Measurements from ENCODE around the gene NIPSNAP2.

The NIPSNAP2 gene

DNA sequence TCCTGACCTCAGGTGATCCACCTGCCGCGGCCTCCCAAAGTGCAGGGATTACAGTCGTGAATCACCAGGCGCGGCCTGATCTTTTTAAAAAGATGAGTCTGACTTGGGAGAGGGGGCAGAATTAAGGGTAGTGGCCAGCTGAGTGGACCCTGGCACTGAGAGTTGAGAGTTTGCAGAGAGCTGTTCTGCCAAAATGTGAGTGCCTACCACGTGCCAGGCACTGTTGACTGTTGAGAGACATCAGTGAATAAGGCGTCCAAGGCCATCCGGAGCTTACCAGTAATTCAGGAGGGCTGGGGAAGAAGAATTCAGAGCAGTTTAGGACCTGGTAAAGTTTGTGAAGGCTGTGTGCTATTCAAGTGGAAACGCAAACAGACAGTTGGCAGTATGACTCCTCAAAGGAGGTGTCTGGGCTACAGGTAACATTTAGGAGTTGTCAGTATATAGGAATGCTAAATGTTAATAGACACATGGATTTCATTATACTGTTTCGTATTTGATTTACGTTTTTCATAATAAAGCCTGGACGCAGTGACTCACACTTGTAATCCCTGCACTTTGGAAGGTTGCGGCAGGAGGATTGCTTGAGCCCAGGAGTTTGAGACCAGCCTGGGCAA lies 1.5 kb downstream of the NIPSNAP2 start:
- H3K9me3 Mint-ChIP-seq, result no peaks in the 10 kb centered on the region
- H3K27ac Mint-ChIP-seq, result peak overlapping the region; percentile 79
- no peaks in the 10 kb centered on the region for H3K27me3 Mint-ChIP-seq
- H3K36me3 Mint-ChIP-seq, result peaks cover 18% of the 10 kb centered on the region
- peak overlapping the region; percentile 41 for H3K4me3 Mint-ChIP-seq
- no peak for ATAC-seq
- peaks cover 60% of the 10 kb centered on the region for H3K4me1 Mint-ChIP-seq

GRCh38 chr7:55966851-55967250 lies 2.5 kb downstream of the NIPSNAP2 start:
- Mint-ChIP-seq H3K9me3 (no peaks in the 10 kb centered on the region), H3K36me3 (peaks cover 18% of the 10 kb centered on the region), H3K4me3 (no peak overlapping the region), H3K4me1 (peaks cover 65% of the 10 kb centered on the region), H3K27ac (no peak overlapping the region), H3K27me3 (no peaks in the 10 kb centered on the region)
- no peak for ATAC-seq

DNA sequence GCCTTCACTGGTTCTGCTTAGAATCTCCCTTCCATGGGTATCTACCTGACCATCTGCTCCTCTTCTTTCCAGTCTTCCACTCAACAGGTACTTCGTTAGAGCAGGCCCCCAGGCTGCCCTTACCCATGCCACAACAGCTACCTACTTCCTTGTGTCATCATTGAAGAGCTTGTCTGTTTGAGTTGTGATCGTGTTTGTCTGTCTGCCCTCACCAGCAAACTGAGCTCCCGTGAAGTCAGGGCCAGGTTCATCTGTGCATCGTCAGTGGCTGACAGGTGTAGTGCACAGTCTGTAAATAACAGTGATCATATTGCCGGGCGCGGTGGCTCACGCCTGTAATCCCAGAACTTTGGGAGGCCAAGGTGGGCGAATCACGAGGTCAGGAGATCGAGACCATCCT lies 5.0 kb downstream of the NIPSNAP2 start:
- Mint-ChIP-seq H3K4me3 (no peak overlapping the region), H3K27ac (no peak overlapping the region), H3K36me3 (peaks cover 18% of the 10 kb centered on the region), H3K27me3 (no peaks in the 10 kb centered on the region), H3K9me3 (no peaks in the 10 kb centered on the region), H3K4me1 (peaks cover 45% of the 10 kb centered on the region)
- no peak for ATAC-seq

DNA sequence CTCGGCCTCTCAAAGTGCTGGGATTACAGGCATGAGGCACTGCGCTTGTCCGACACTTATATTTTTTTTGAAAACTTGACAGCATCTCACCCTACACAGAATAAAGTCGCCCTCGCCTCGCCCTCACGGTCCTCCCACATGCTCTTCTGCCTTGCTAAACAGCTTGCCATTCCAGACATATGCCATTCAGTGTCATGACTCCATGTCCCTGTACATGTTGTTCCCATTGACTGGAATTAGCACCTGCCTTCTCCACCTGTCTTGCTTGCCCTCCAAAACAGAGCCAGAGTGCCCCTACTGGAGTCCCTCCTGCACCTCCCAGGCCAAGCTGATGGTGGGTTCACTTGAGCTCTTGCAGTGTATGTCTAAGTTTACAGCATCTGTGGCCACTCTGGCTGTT lies 6.2 kb downstream of the NIPSNAP2 start:
- Mint-ChIP-seq H3K27me3 (no peaks in the 10 kb centered on the region), H3K9me3 (no peaks in the 10 kb centered on the region), H3K4me1 (peaks cover 44% of the 10 kb centered on the region), H3K36me3 (peaks cover 26% of the 10 kb centered on the region), H3K27ac (no peak overlapping the region), H3K4me3 (no peak overlapping the region)
- no peak for ATAC-seq

DNA sequence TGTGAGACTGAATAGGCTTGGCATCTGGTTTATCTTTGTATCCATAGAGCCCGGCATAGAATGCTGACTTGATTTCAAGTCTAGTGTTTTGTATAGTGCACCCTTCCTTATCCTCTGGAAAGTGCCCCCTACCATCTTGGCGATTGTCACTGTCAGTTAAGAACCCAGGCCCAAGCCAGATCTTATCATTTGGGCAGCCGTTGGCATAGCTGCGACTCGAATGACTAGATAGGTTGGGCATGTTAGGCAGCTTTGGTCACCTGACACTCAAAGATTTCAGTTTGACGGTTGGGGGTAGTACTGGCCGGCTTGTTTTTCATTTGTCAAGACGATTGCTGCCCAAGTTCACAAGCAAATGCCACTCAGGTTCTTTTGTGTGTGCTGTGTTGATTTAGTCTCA lies 6.6 kb downstream of the NIPSNAP2 start:
- H3K27ac Mint-ChIP-seq, result no peak overlapping the region
- ATAC-seq, result no peak

DNA sequence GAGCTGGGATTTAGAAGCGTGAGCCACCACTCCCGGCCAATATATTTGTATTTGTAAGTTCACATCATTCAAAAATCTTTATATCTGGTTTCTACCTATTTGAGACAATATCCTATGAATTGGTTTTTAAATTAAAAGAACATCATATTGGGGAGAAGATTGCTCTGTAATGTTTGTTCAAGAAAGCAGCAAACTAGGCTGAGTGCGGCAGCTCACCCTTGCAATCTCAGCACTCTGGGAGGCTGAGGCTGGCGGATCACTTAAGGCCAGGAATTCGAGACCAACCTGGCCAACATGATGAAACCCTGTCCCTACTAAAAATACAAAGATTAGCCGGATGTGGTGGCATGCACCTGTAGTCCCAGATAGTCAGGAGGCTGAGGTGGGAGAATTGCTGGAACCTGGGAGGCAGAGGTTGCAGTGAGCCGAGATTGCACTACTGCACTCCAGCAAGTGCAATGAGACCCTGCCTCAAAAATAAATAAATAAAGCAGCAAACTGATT lies 9.4 kb downstream of the NIPSNAP2 start:
- H3K9me3 Mint-ChIP-seq, result no peaks in the 10 kb centered on the region
- no peak overlapping the region for H3K4me3 Mint-ChIP-seq
- ATAC-seq, result no peak
- peaks cover 26% of the 10 kb centered on the region for H3K4me1 Mint-ChIP-seq
- H3K27me3 Mint-ChIP-seq, result no peaks in the 10 kb centered on the region
- H3K36me3 Mint-ChIP-seq, result peaks cover 20% of the 10 kb centered on the region
- H3K27ac Mint-ChIP-seq, result no peak overlapping the region

More for the DNA sequence above, 6.6 kb downstream of the NIPSNAP2 start:
- H3K9me3 Mint-ChIP-seq, result no peaks in the 10 kb centered on the region
- H3K4me1 Mint-ChIP-seq, result peaks cover 40% of the 10 kb centered on the region
- peaks cover 27% of the 10 kb centered on the region for H3K36me3 Mint-ChIP-seq
- H3K27me3 Mint-ChIP-seq, result no peaks in the 10 kb centered on the region
- no peak overlapping the region for H3K4me3 Mint-ChIP-seq

- H3K27me3 Mint-ChIP-seq, result no peaks in the 10 kb centered on the region
- H3K4me3 Mint-ChIP-seq, result no peak overlapping the region
- H3K27ac Mint-ChIP-seq, result no peak overlapping the region
- no peak for ATAC-seq
- peaks cover 4% of the 10 kb centered on the region for H3K4me1 Mint-ChIP-seq
- peaks cover 30% of the 10 kb centered on the region for H3K36me3 Mint-ChIP-seq
- H3K9me3 Mint-ChIP-seq, result no peaks in the 10 kb centered on the region
Observed at GRCh38 chr7:55975988-55976633, 11.7 kb downstream of the NIPSNAP2 start.

- Mint-ChIP-seq H3K4me1 (no peaks in the 10 kb centered on the region), H3K27ac (no peak overlapping the region), H3K27me3 (no peaks in the 10 kb centered on the region), H3K4me3 (no peak overlapping the region), H3K9me3 (no peaks in the 10 kb centered on the region), H3K36me3 (peaks cover 39% of the 10 kb centered on the region)
- ATAC-seq, result no peak
Observed at GRCh38 chr7:55977831-55978230, 13.4 kb downstream of the NIPSNAP2 start.

GRCh38 chr7:55980266-55980665 lies 15.9 kb downstream of the NIPSNAP2 start:
- Mint-ChIP-seq H3K36me3 (peaks cover 33% of the 10 kb centered on the region), H3K27ac (no peak overlapping the region), H3K4me3 (no peak overlapping the region), H3K4me1 (no peaks in the 10 kb centered on the region), H3K9me3 (no peaks in the 10 kb centered on the region), H3K27me3 (no peaks in the 10 kb centered on the region)
- ATAC-seq, result no peak

DNA sequence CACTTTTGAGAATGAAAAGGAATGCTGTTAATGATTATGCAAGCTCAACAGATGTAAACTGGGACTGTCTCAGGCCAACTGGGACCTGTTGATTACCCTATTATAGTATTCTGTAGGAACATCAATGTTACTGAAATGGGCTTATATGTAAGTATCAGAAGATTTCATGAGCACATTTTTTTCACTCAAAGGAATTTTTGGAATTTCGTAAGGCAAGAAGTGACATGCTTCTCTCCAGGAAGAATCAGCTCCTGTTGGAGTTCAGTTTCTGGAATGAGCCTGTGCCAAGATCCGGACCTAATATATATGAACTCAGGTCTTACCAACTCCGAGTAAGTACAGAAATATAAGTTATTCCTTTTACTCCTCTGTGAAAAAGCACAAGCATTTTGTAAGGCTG lies 19.2 kb downstream of the NIPSNAP2 start:
- no peaks in the 10 kb centered on the region for H3K4me1 Mint-ChIP-seq
- no peak for ATAC-seq
- H3K9me3 Mint-ChIP-seq, result no peaks in the 10 kb centered on the region
- H3K4me3 Mint-ChIP-seq, result no peak overlapping the region
- no peaks in the 10 kb centered on the region for H3K27me3 Mint-ChIP-seq
- no peak overlapping the region for H3K27ac Mint-ChIP-seq
- peaks cover 37% of the 10 kb centered on the region for H3K36me3 Mint-ChIP-seq

GRCh38 chr7:55992346-55992745 lies 28.0 kb downstream of the NIPSNAP2 start:
- no peak for ATAC-seq
- Mint-ChIP-seq H3K9me3 (no peaks in the 10 kb centered on the region), H3K4me1 (no peaks in the 10 kb centered on the region), H3K36me3 (peaks cover 31% of the 10 kb centered on the region), H3K27ac (no peak overlapping the region), H3K4me3 (no peak overlapping the region), H3K27me3 (no peaks in the 10 kb centered on the region)

GRCh38 chr7:55996856-55997500 lies 32.6 kb downstream of the NIPSNAP2 start:
- Mint-ChIP-seq H3K27ac (no peak overlapping the region), H3K4me1 (peaks cover 18% of the 10 kb centered on the region), H3K36me3 (peaks cover 28% of the 10 kb centered on the region)

GRCh38 chr7:56003749-56004148 lies 39.4 kb downstream of the NIPSNAP2 start:
- Mint-ChIP-seq H3K9me3 (no peaks in the 10 kb centered on the region), H3K36me3 (peaks cover 9% of the 10 kb centered on the region), H3K4me1 (peaks cover 17% of the 10 kb centered on the region), H3K4me3 (no peak overlapping the region), H3K27me3 (no peaks in the 10 kb centered on the region), H3K27ac (no peak overlapping the region)
- ATAC-seq, result no peak

More at GRCh38 chr7:55996856-55997500, 32.6 kb downstream of the NIPSNAP2 start:
- no peak overlapping the region for H3K4me3 Mint-ChIP-seq
- ATAC-seq, result no peak
- no peaks in the 10 kb centered on the region for H3K27me3 Mint-ChIP-seq
- no peaks in the 10 kb centered on the region for H3K9me3 Mint-ChIP-seq

DNA sequence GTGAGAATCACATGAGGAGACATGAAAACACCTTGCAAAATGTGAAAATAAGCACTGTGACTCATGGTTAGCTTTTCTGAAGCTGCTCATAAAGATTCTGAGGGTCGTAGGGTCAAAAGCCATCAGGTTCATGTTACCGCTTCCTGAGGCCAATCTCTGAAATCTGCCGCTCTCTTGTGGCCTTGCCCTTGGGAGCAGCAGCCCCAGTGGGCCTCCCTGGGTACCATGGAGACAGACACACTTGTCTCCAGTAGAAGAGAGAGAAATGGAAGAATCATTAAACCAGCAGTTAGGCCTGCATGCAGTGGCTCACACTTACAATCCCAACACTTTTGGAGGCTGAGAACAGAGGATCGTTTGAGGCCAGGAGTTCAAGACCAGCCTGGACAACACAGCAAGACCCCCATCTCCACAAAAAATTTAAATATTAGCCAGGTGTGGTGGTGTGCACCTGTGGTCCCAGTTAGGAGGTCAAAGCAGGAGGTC lies 42.8 kb downstream of the NIPSNAP2 start:
- H3K4me3 Mint-ChIP-seq, result no peak overlapping the region
- no peak for ATAC-seq
- H3K4me1 Mint-ChIP-seq, result no peaks in the 10 kb centered on the region
- peaks cover 9% of the 10 kb centered on the region for H3K36me3 Mint-ChIP-seq
- no peak overlapping the region for H3K27ac Mint-ChIP-seq
- no peaks in the 10 kb centered on the region for H3K27me3 Mint-ChIP-seq
- H3K9me3 Mint-ChIP-seq, result no peaks in the 10 kb centered on the region

DNA sequence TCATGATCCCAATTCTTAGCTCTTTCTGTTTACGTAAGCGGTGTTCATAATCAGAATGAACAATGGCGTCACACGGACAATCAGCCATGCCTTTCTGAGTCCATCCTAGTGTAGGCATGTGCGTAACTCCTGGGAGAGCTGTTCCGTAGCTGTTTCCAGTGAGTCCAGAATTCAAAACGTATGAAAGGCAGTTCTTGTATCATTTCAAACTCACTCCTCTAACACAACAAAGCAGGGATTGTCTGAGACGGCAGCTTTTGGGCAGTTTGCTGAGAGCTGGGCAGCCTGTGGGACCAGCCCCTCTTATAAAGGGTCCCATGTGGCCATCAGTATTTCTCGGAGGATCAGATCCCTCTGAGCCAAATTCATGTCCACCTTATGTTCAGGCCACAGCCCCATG lies 43.5 kb downstream of the NIPSNAP2 start:
- no peak overlapping the region for H3K27ac Mint-ChIP-seq

DNA sequence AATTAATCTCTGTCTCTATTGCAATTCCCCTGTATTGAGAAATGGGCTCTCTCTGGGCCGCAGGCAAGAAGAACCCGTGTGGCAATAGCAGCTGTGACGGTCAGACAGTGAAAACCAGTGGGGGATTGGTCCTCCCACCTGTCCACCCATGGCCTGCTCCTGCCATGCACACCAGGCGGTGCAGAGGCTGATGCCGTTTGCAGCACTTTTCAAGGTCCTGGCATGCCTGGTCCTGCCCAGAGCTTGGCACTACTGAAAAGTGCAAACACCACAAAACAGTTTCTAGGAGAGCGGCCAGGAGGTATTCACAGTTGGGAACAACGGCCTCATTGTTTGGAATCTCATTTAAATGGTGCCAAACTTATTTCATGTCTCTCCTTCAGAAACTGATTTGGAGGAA lies 45.3 kb downstream of the NIPSNAP2 start:
- Mint-ChIP-seq H3K27me3 (no peaks in the 10 kb centered on the region), H3K27ac (no peak overlapping the region), H3K4me1 (no peaks in the 10 kb centered on the region), H3K4me3 (no peak overlapping the region), H3K36me3 (peaks cover 17% of the 10 kb centered on the region), H3K9me3 (no peaks in the 10 kb centered on the region)
- ATAC-seq, result no peak

More for the DNA sequence above, 43.5 kb downstream of the NIPSNAP2 start:
- no peaks in the 10 kb centered on the region for H3K9me3 Mint-ChIP-seq
- H3K27me3 Mint-ChIP-seq, result no peaks in the 10 kb centered on the region
- no peaks in the 10 kb centered on the region for H3K4me1 Mint-ChIP-seq
- ATAC-seq, result no peak
- H3K36me3 Mint-ChIP-seq, result peaks cover 9% of the 10 kb centered on the region
- no peak overlapping the region for H3K4me3 Mint-ChIP-seq
